Measurements from ENCODE around the gene PYGO1.

- TF ChIP-seq CTCF (IDR thresholded peaks at IDR 0.05) (no peak), SP1 (CRISPR knock-in tag; conservative IDR thresholded peaks at IDR 0.05) (no peak), TCF7 (CRISPR knock-in tag; IDR thresholded peaks at IDR 0.05; ENCODE audit: low read depth) (no peak), ATF2 (CRISPR knock-in tag; IDR thresholded peaks at IDR 0.05; ENCODE audit: borderline replicate concordance, low read depth) (no peak), HMGXB4 (CRISPR knock-in tag; IDR thresholded peaks at IDR 0.05) (no peak), ELF4 (CRISPR knock-in tag; IDR thresholded peaks at IDR 0.05; ENCODE audit: low read depth) (no peak), NFYB (CRISPR knock-in tag; conservative IDR thresholded peaks at IDR 0.05; ENCODE audit: low read depth) (no peak), TEAD4 (CRISPR knock-in tag; IDR thresholded peaks at IDR 0.05) (no peak)
Observed at GRCh38 chr15:55588815-55589115, 620 bp upstream of the PYGO1 start.
